HG02759 (cell line): Measurements from ENCODE around the gene CHSY1.

ENCODE experiments used
- ATAC-seq: cut with Tn5 transposase; IDR thresholded peaks from one replicate; pipeline ENCODE4 v1.9.1; 2021; ENCODE audit warnings: mild to moderate bottlenecking, moderate library complexity; ENCODE audit not compliant: unreplicated experiment

Gene CHSY1

DNA sequence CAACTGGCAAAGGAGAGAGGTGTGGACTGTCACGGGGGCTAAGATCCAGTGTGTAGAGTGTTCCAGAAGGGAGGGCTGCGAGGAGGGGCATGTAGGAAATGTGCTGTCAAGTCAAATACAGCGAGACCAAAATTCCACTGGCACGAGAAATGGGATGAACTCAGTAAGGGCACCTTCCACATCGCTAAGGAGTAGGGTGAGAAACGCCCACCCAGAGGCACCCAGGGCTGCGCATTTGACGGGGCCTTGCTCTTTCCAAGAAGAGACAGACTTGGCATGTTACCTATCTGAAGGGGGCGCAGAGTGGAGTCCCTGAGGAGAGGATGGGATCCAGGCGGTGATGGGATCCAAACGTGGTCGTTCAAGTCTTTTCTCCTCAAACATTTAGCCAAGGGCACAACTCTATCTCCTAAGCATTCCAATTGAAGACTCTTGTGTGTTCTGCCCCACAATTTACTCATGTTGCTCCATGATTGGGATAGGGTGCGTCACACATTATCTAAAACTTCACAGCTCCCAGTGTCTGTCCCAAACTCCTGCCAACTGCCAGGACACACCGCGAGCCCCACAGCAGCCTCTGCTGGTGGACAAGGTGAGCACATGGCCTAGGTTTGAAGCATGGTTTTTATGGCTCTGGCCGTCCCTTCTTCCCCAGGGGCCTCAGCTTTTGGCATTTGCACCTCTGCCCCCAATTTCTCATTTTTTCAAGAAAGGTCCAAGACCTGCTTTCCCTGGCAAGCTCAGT lies 17.8 kb upstream of the CHSY1 start:
- ATAC-seq = no peak

DNA sequence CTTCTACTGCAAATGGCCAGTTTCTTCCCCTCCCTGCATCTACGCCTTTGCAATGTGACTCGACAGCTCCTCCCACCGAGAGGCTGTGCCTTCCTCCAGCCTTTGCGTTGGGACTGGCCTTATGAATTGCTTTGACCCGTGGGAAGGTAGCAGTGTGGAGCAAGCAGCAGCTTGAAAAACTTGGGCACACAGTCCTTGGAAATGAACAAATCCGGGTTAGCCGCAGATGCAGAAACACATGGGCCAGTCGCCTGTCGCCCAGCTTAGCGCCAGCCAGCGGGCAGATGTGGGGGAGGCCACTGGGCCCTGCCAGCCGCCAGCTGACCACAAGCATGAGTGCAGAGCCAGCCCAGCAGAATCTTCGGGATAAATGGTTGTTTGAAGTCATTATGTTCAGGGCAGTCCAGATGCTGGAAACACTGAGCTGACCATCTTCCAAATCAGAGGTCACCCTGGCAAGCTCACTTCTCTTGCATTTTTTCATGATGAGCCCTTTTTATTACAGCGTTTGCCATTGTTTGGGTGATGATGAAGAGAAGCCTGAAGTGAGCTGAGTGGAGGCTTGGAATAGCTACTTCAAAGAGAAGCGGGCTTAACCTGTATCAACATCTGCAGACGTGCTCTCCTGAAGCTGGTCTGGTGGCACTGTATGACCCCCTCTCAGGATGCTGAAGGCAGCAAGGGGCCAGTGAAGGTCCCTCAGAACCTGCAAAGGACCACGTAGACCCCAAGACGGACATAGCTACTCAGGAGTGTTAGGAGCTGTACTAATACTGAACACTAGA lies 15.7 kb upstream of the CHSY1 start:
- no peak for ATAC-seq

DNA sequence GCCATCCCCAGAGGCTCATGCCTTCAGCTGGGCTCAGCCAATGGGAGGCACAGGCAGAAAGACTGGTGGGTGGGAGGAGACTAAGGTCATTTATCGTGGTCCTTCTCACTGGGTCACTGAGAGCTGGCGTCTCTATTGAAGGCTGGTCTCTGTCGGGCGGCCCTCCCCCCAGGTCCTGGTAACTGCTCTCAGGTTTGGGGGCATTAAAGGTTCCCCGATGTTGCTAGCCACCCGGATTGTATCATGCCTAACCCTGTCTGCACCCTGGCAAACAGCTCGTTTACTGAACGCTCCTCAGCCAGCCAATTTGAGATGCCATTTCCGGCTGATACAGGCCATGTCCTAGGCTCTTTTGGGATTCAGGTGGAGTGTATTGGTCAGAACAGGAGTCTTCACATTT lies 14.9 kb upstream of the CHSY1 start:
- no peak for ATAC-seq

DNA sequence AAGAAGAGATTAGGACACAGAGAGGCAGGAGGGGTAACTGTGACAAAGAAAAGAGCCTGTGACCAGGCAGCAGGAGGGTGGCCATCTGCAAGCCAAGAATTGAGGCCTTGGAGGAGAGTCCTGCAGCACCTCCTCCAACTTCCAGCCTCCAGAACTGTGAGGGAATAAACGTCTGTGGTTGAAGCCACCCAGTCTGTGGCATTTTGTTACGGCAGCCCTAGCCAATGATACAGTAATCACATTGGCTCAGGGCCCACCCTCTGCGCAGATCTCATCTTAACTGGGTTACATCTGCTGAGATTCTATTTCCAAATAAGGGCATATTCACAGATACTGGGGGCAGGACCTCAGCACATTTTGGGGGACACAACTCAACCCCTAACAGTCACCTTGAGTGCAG lies 14.2 kb upstream of the CHSY1 start:
- no peak for ATAC-seq

DNA sequence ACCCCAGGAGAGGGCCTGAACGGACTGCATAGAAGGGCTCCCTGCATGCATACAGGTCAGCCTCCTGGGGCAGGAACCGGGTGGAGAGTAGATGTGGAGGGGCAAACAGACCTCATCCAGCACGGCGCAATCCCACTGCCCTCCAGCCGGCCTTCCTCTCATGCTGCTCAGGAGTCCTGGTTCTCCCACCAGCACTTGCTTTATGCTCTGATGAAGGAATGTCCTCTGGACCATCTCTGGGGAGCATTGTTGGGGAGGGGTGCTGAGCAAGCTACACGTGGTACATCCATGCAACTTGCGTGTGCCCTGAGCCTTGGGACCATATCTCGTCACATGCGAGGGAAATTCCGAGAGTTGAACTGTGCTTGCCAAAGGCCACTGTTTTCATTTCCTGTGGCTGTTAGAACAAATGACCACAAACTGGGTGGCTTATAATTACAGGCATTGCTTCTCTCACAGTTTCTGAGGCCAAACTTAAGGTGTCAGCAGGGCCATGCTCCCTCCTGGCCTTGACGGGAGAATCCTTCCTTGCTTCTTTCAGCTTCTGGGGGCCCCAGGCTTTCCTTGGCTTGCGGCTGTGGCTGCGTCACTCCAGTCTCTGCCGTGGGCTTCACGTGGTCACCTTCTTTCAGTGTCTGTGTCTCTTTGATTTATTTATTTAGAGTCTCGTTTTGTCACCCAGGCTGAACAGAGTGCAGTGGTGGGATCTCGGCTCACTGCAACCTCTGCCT lies 13.2 kb upstream of the CHSY1 start:
- ATAC-seq = peak; percentile 53

DNA sequence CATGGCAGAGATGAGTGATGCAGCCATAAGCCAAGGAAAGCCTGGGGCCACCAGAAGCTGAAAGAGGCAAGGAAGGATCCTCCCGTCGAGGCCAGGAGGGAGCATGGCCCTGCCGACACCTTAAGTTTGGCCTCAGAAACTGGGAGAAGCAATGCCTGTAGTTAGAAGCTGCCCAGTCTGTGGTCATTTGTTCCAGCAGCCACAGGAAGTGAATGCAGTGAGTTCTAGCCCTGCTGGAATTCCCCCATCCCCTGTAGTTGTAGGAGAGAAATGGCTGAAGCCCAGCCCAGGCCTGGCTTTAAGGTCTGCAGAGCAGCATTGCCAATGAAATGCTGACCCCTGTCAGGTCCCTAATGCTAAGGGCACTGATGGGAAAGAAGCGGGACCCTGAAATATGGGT lies 12.2 kb upstream of the CHSY1 start:
- peak; percentile 53 for ATAC-seq

DNA sequence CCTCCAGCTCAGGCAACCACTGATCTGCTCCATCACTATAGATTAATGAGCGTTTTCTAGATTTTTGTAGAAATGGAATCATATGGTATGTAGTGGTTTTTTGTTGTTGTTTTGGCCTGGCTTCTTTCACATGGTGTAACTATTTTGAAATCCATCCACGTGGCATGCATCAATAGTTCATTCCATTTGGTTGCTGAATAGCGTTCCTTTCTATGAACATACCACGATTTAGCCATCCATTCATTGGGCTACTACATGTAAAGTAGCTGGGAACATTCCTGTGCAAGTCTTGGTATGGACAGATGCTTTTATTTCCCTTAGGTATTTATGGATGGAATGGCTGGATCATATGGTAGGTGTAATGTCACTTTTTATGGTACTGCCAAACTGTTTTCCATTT lies 10.7 kb upstream of the CHSY1 start:
- no peak for ATAC-seq

DNA sequence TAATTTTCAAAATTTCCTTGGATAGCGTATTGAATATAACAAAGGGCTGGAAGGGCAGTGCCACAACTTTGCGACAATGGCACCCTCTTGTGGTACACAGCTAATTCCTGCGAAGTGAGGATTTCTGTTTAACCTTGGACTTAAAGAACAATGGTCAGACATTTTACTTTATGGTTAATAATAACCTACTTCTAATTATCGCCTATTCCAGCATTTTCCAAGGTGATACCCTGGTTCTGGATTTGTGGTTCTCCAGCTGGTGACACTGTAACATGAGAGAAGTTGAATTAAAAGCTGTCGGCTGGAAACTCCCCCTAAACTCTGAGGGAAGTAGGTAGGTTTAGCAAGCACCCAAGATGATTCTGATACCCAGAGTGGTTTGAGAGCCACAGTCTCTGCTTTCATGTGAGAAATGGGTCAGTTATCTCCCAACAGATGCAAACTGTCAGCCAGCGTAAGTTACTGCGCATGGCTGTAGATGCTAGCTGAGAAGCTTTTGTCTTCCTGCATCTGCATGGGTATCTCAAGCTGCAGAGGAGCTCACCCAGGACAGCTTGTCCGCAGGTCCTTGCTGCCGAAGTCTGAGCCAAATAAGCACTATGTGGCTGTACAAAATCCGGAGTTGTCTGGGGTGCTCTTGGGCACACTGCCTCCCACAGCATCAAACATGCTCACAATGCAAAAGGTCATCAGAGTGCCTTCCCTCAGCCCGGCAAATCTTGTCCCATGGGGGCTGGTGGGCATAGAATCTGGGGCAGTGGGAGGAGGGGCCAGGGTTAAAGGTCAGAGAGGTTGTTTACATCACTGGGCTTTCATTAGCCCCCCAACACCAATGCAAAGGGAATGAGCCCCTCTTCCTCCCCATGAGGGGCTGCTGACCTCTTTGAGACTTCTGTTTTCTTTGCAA lies 6.6 kb upstream of the CHSY1 start:
- ATAC-seq = no peak

DNA sequence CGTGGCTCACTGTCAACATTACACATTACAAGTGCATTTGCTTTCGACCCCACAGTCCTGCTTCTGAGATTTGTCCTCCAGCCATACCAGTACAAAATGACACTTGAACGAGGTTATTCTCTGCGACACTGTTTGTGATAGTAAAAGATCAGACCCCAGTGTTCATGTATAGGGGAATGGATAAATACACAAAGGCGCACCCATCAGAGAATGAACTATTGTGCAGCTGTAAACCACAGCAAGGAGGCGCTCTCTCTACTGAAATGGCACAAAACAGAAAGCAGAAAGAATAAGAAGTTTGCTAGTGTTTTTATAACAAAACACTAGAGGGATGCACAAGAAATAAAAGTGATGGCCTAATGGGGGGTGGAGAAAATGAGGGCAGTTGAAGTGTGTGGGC lies 4.9 kb upstream of the CHSY1 start:
- ATAC-seq = no peak

DNA sequence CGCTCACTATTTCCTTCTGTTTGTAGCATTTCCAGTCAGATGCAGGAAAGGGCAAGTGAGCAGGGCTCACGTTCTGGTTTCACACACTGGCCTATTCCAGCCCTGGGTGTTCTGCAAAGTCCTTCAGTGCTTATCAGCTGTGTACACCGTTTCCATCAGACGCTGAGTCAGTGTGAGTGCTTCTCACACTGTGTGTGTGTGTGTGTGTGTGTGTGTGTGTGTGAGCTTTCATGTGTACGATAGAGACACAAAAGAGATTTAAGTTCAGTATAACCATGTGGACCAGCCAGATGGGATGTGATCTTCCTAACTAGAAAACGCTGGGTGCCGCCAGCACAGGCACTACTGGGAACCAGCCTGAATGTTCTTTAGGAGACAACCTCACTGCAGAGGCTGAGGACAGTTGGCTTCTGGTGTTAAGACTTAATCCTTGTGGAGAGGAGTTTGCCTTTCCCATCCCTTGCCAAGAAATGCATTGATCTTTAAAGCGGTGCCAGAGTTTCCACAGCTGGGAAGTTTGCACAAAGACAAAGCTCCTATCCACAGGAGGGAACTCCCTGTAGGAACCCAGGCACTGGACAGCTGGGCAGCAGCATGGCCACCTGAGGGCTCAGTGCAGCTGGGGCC lies 3.9 kb upstream of the CHSY1 start:
- no peak for ATAC-seq

DNA sequence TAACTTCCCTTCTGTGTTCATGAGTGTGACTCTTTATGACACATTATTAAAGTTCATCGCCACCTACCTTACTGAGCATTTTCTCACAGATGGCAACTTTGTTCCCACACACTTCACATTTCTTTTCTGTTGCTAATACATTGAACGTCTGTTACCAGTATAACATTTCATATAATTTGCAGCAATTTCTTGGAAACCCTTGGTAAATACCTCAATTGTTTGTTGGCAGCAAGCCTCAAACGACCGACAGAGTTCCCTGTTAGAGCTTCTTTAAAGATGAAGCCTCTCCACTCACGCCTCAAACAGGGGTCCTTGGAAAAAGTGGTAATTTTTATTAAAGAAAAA lies 3.2 kb upstream of the CHSY1 start:
- ATAC-seq = no peak

DNA sequence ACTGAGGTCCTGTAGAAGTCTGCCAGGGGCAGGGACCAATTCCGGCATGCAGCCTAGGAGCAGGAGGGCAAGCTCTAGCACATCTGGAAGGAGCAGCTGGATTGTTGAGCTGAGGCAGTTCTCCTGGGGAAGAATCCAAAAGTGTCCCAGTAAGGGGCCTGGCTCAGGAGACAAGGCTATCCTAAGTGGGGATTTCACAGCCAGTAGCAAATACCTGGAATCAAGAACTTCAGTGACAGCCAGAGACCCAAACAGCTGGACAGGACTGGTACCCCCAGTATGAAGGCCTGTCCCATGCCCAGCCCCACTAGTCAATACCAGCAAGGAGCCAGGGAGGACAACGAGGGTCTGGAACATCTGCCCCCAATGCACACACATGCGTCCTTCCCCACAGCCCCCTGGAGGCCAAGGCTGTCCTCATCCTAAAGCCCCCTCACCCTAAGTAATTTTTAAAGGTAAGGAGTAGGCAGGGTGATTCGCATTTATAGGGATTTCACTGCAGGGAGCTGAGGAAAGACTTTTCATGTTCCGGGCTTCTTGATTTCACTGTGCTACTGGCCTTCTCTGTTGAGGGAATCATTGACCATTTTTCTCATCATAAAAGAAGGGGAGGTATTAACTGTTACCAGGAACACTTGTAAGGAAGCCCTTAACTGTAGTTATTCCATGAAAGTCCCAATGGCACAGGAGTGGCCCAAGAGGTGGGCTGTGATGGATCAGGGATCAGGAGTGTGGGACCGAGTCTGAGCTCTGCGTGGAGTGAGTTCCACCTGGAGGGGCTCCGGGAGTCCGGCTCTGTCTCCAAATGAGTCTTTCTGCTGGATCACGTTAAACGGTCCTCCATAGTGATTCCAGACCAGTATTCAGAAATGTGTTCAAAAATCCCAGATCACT lies 2.6 kb upstream of the CHSY1 start:
- ATAC-seq = no peak

DNA sequence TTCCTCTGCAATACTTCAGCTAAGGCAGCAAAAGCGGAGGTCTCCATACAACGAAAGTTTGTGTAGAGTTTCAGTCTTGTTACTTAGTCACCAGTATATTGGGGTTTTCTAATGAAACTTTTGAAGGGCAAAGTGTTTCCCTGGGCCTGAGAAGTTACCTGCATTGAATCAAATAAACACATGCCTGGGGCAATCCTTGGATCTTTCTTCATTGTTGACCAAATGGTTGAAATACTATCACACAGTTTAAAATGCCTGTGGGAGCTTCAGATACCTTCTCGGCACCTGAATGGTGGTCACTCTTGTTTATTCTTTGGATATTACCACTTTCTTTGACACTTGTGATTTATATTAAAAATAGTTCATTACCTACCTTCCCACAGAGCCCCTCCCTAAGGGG lies 988 bp upstream of the CHSY1 start:
- no peak for ATAC-seq

DNA sequence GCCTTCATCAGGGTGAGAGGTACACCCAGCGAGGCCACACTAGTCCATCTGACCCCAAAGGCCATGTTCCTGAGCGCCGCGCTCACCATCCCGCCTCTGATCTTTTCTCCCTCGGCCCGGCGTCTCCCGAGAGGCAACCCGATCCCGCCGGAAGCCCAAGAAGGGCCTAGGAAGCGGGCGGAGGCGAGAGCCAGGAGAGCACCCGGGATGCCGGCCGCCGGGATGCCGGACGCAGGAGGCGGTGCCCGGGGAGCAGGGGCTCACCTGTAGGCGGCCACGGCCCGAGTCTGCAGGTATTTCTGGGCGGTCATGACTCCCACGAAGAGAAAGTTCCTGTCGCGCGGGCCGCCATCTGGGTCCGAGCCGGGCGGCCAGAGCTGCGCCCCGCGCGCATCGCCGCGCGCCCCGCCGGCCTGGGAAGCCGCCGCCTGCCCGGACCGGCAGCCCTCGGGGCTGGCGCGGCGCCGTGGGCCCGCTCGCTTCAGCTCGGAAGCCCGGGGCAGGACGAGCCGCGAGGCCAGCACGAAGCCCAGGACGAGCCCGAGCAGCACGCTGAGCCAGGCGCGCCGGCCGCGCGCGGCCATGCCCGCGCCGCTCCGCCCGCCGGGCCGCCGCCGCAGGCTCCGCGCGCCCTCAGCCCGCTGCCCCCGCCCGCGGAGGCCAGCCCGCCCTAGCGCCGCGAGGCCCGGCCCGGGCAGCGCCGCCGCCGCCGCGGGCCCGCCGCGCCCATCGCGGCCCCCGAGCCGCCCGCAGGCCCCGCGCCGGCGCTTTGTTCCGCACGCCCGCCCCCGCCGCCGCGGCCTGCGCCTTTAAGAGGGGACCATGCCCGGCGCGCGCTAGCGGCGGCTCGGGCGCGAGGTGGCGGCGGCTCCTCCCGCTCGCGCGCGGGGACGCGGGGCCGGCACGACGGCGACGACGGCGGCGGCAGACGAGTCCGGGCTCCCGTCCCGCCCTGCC lies 697 bp downstream of the CHSY1 start:
- peak; percentile 39 for ATAC-seq

DNA sequence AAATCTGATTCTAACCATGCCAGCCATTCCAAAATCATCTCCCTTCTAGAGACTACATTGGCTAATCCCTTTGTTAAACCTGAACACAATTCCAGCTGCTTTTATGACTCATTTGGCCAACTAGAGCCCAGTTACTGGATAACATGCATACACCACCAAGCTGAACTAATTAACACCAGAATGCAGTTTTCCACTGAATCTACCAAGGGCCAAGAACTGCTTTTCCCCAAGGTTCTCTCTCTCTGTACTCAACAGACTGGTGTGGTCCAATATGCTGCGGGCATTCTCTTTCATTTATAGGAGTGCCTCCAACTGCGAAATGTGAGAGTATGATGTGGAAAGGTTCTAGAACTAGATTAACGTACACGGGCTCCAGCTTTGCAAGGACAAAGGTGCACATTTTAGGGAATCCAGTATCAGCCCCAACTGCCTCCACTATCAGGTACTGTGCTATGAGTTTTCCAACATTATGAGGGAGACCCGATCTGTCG lies 1.5 kb downstream of the CHSY1 start:
- ATAC-seq = no peak

DNA sequence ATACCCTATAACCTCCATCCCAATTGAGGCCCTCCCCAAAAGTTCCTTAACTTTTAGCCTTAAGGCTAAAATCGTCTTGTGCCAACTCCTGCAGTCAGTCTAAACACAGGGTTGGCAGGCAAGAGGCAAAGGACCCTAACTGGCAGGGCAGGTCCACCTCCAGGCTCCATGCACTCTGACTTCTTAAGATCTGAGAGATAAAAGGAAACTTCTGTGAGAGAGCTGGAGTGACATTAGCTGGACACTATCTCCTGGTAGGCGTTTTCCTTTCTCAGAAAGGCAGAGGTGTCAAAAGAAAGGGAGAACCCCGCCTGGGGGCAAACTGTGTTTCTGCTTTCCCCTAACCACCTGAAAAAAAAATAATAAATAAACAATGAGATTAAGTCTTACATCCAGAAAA lies 3.6 kb downstream of the CHSY1 start:
- no peak for ATAC-seq

DNA sequence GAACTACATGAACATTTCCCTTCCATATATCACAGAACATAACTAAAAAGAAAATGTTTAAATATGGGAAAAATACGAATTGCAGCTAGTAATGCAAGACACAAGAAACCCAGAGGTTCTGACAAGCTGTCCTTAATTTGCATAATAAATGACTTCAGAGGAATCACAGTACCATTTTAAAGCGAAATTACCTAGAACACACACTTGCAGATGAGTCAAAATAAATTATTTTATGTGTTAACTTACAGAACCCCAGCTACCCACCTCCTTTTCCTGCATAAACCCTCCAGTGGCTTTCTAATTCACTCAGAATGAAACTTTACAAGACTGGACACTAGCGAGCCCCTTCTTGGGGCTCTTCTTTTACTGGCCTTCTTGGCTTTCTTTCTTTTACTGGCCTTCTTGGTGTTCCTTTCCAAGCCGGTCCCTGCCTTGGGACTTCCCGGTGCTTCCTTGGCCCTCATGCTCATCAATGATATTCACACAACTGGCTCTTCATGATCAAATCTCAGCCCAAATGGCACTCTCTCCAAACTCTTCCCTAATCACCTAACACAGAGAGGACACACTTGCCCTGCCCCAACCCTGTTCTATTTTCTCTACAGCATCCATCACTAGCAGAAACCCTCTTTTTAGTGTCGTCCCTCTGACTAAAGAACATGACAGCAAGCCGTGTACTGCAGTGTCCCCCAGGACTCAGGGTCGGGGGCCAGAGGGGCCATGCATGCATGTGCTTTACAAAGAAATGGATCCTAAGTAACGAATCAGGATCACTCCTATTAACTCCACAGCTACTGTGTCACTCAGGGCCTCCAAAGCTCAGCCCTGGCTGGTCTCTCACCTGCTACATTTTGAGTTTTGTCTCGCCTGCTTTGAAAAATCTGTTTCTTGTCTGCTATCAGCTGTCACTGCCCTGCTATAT lies 4.8 kb downstream of the CHSY1 start:
- no peak for ATAC-seq
